K562 (cell line): ENCODE data around the gene PRSS27. TPM values are rescaled to one million over a fixed set of nuclear protein-coding genes. Genes with fewer than 3 reads are reported as not detected.

Experiments
- ATAC-seq: fragments of 200-7000 bp; cut with Tn5 transposase; 3 replicates; pipeline ENCODE4 v1.9.1; 2020; ENCODE audit warnings: moderate library complexity
- BruUV-seq: library from RNA; stranded (reverse); fragments of 400-500 nt; replicated peaks from 2 replicates; lab custom pipeline; 2021; lab: Mats Ljungman, UMichigan
- CTCF ChIA-PET: fragments of 300-600 bp; formaldehyde crosslinking; extraction: SDS; loops from one replicate; lab custom pipeline; 2021; ENCODE audit warnings: low intra/inter-chr PET ratio; lab: Yijun Ruan, JAX
- POLR2A ChIA-PET: fragments of 300-600, 350-650 bp; sonication (Branson Sonifier 250); formaldehyde crosslinking; extraction: SDS; loops from one replicate; lab custom pipeline; 2021; ENCODE audit warnings: antibody characterized with exemption, inconsistent platforms; lab: Yijun Ruan, JAX
- DNase-seq, 4 experiments: peaks; one replicate each; pipeline versions ENCODE4 v3.0.0 to v3.0.0-alpha.2; 2011 to 2018; ENCODE audit warnings: low spot score in 3 of 4, mixed read lengths in 3 of 4; ENCODE audit errors: extremely low read depth in 1 of 4
- FAIRE-seq: peaks from 2 replicates; lab custom pipeline; 2011; peaks lifted over from hg19 to GRCh38; lab: Jason Lieb, UNC
- H2AFZ ChIP-seq: 2 replicates; pipeline ENCODE4 v1.6.0; 2011; ENCODE audit warnings: low read depth, low read length, control low read depth, inconsistent platforms
- H3K27ac ChIP-seq: fragments of 200-600 bp; 3 replicates; pipeline ENCODE4 v1.8.0; 2011; ENCODE audit warnings: low read depth, mild to moderate bottlenecking, control low read depth, inconsistent platforms, low read length, moderate library complexity, mixed read lengths; ENCODE audit errors: extremely low read depth
- H3K27me3 ChIP-seq, 2 experiments: fragments of 300-600 bp in 1 of 2; 2 replicates in 1 of 2; 3 replicates in 1 of 2; pipeline versions ENCODE4 v1.6.0 to v1.8.0; 2011; ENCODE audit warnings: inconsistent platforms in 2 of 2, low read length in 2 of 2, mild to moderate bottlenecking in 1 of 2, mixed read lengths in 1 of 2, moderate library complexity in 1 of 2; ENCODE audit not compliant: control insufficient read depth in 2 of 2, insufficient read depth in 2 of 2
- H3K36me3 ChIP-seq: fragments of 300-600 bp; 3 replicates; pipeline ENCODE4 v1.8.0; 2011; ENCODE audit warnings: mild to moderate bottlenecking, low read length, inconsistent platforms; ENCODE audit not compliant: control insufficient read depth, insufficient read depth
- H3K4me1 ChIP-seq, 2 experiments: fragments of 200-600 bp in 1 of 2; replicated peaks in 1 of 2; 2 replicates in 1 of 2; 3 replicates in 1 of 2; pipeline versions ENCODE4 v1.5.1 to v1.8.0; 2011; ENCODE audit warnings: inconsistent platforms in 2 of 2, low read length in 2 of 2, mild to moderate bottlenecking in 1 of 2, mixed read lengths in 1 of 2, moderate library complexity in 1 of 2; ENCODE audit not compliant: control insufficient read depth in 2 of 2, insufficient read depth in 2 of 2
- H3K4me2 ChIP-seq: 2 replicates; pipeline ENCODE4 v1.6.1; 2011; ENCODE audit warnings: low read length, control low read depth, inconsistent platforms, mixed read lengths; ENCODE audit not compliant: insufficient read depth
- H3K4me3 ChIP-seq: fragments of 200-600 bp; sonication (generic), shearing (Covaris generic); 2 replicates; pipeline ENCODE4 v1.5.1; 2016; ENCODE audit warnings: control low read depth, inconsistent platforms
- H3K79me2 ChIP-seq: fragments of 200-600 bp; 3 replicates; pipeline ENCODE4 v1.8.0; 2011; ENCODE audit warnings: low read length, inconsistent platforms; ENCODE audit not compliant: control insufficient read depth, insufficient read depth
- H3K9ac ChIP-seq, 2 experiments: 2 replicates each; pipeline versions ENCODE4 v1.6.0 to v1.6.1; 2011; ENCODE audit warnings: low read depth in 2 of 2, low read length in 2 of 2, control low read depth in 1 of 2, inconsistent platforms in 1 of 2, mild to moderate bottlenecking in 1 of 2, mixed read lengths in 1 of 2; ENCODE audit not compliant: insufficient read depth in 1 of 2
- H3K9me1 ChIP-seq: one replicate; pipeline ENCODE4 v1.6.0; 2011; ENCODE audit warnings: inconsistent platforms, mild to moderate bottlenecking, low read length, moderate library complexity; ENCODE audit not compliant: control insufficient read depth, insufficient read depth
- H3K9me3 ChIP-seq: replicated peaks from 2 replicates; pipeline ENCODE4 v1.5.1; 2011; ENCODE audit warnings: low read depth, low read length, inconsistent platforms; ENCODE audit not compliant: control insufficient read depth, insufficient read depth
- H4K20me1 ChIP-seq: replicated peaks from 2 replicates; pipeline ENCODE4 v1.6.1; 2011; ENCODE audit warnings: low read length, inconsistent platforms, mixed read lengths; ENCODE audit not compliant: control insufficient read depth, insufficient read depth
- RNF219 ChIP-seq: fragments of 250-450 bp; sonication (Bioruptor Pico); IDR thresholded peaks from 2 replicates; pipeline ENCODE4 v1.5.0; 2022; ENCODE audit warnings: mild to moderate bottlenecking
- ZNF696 ChIP-seq: fragments of 250-450 bp; sonication (Bioruptor Pico); conservative IDR thresholded peaks from 2 replicates; pipeline ENCODE4 v1.4.0; 2020; ENCODE audit warnings: mild to moderate bottlenecking, moderate library complexity
- WGBS: fragments of 100-300 bp; shearing (Covaris generic); methylation state at CpG from one replicate; pipeline ENCODE4 v1.1.6; 2016; ENCODE audit warnings: low coverage, mixed read lengths; ENCODE audit not compliant: insufficient coverage; ENCODE audit errors: missing lambda C conversion rate; 5-methylcytosine and 5-hydroxymethylcytosine counted together
- in situ Hi-C: fragments of 300-500 bp; cut with MboI; formaldehyde crosslinking; loops from 4 replicates; pipeline ENCODE4 v1.15.0; 2018; ENCODE audit warnings: inconsistent platforms, mixed read lengths
- intact Hi-C: fragments of 100-400 bp; cut with micrococcal nuclease; formaldehyde crosslinking; loops from 2 replicates; pipeline ENCODE4 v1.14.2; 2022
- polyA plus RNA-seq, 8 experiments: library from polyadenylated mRNA; depleted of rRNA in 4 of 8; stranded (reverse) in 5 of 8; unstranded in 3 of 8; fragments of >200 nt; fragmentation: Nextera tagmentation in 2 of 8; fragmentation: Illumina TruSeq in 1 of 8; extraction: Ambion mirVana in 2 of 8; extraction: Trizol in 1 of 8; gene quantifications; 2 replicates each; pipeline versions ENCODE4 v1.2.1 to v1.2.3, GENCODE V29; 2011 to 2014; ENCODE audit warnings: inconsistent platforms in 1 of 8, missing spikeins in 1 of 8
- total RNA-seq, 7 experiments: library from RNA; depleted of rRNA in 6 of 7; stranded (reverse); fragments of >200 nt in 6 of 7; fragmentation: Illumina TruSeq in 2 of 7; extraction: Trizol in 2 of 7; gene quantifications; 2 replicates each; pipeline versions ENCODE4 v1.2.1 to v1.2.3, GENCODE V29; 2011 to 2021; ENCODE audit warnings: low replicate concordance in 1 of 7
- TF ChIP-seq, protein P1 (sequence below): sonication (generic); formaldehyde crosslinking; IDR thresholded peaks from 2 replicates; pipeline ENCODE4 v1.8.0; 2023; ENCODE audit warnings: mild to moderate bottlenecking, missing genetic modification reagents

Gene PRSS27
- total and polyA plus RNA-seq, 9 of the 15 experiments (the other 6 are each of a cell fraction or from before 2014, with no cell fraction given), result 0.09 to 0.20 (median 0.17) TPM; not detected in 5

GRCh38 chr16:2717383-2718263 lies 2.4 kb downstream of the PRSS27 start:
- POLR2A ChIA-PET, result interaction anchor here (0.6 to 1.4 kb wide), 3 partner anchors 25 to 109 kb away, joined by 3 to 7 read pairs (median 3); no protein-coding TSS in a partner anchor
- peaks cover 18 to 25% of the 10 kb centered on the region in 2 experiments; a peak in 4 of 5 replicates for H3K27me3 ChIP-seq
- H3K9ac ChIP-seq, result peak overlapping the region in 1 of 2 experiments; percentile 20; a peak in 1 of 4 replicates
- no peak overlapping the region for H3K27ac ChIP-seq
- no TSS peak for BruUV-seq
- H2AFZ ChIP-seq, result no peak overlapping the region
- CTCF ChIA-PET, result no interaction called here
- TF ChIP-seq RNF219 (no peak), ZNF696 (CRISPR knock-in tag) (no peak)
- TF ChIP-seq, protein P1, sequence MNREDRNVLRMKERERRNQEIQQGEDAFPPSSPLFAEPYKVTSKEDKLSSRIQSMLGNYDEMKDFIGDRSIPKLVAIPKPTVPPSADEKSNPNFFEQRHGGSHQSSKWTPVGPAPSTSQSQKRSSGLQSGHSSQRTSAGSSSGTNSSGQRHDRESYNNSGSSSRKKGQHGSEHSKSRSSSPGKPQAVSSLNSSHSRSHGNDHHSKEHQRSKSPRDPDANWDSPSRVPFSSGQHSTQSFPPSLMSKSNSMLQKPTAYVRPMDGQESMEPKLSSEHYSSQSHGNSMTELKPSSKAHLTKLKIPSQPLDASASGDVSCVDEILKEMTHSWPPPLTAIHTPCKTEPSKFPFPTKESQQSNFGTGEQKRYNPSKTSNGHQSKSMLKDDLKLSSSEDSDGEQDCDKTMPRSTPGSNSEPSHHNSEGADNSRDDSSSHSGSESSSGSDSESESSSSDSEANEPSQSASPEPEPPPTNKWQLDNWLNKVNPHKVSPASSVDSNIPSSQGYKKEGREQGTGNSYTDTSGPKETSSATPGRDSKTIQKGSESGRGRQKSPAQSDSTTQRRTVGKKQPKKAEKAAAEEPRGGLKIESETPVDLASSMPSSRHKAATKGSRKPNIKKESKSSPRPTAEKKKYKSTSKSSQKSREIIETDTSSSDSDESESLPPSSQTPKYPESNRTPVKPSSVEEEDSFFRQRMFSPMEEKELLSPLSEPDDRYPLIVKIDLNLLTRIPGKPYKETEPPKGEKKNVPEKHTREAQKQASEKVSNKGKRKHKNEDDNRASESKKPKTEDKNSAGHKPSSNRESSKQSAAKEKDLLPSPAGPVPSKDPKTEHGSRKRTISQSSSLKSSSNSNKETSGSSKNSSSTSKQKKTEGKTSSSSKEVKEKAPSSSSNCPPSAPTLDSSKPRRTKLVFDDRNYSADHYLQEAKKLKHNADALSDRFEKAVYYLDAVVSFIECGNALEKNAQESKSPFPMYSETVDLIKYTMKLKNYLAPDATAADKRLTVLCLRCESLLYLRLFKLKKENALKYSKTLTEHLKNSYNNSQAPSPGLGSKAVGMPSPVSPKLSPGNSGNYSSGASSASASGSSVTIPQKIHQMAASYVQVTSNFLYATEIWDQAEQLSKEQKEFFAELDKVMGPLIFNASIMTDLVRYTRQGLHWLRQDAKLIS (CRISPR knock-in tag), result no peak
- DNase-seq (no peak), FAIRE-seq (no peak), ATAC-seq (no peak)
- peaks cover 4% of the 10 kb centered on the region; the same call in 1 of the 2 replicates for H4K20me1 ChIP-seq
- H3K4me1 ChIP-seq, result peaks cover 2 to 64% of the 10 kb centered on the region in 2 experiments; a peak in 3 of 5 replicates
- intact Hi-C loops, result no loop called here
- in situ Hi-C loops, result no loop called here
- H3K9me3 ChIP-seq, result no peaks in the 10 kb centered on the region
- H3K79me2 ChIP-seq, result no peaks in the 10 kb centered on the region
- 33% methylated on average over 21 of the region's 21 CpGs for WGBS
- no peaks in the 10 kb centered on the region for H3K9me1 ChIP-seq
- H3K4me3 ChIP-seq, result no peak overlapping the region
- no peaks in the 10 kb centered on the region for H3K36me3 ChIP-seq
- no peak overlapping the region for H3K4me2 ChIP-seq
